Activated T-helper 1 cell treated with Interleukin-2 at 50 U/mL for 16 hours (primary cell): ENCODE measurements around the gene AOAH.

Experiments
- DNase-seq: peaks from one replicate; pipeline ENCODE4 v3.0.0-alpha.2; 2020; ENCODE audit warnings: low read depth

The AOAH gene

DNA sequence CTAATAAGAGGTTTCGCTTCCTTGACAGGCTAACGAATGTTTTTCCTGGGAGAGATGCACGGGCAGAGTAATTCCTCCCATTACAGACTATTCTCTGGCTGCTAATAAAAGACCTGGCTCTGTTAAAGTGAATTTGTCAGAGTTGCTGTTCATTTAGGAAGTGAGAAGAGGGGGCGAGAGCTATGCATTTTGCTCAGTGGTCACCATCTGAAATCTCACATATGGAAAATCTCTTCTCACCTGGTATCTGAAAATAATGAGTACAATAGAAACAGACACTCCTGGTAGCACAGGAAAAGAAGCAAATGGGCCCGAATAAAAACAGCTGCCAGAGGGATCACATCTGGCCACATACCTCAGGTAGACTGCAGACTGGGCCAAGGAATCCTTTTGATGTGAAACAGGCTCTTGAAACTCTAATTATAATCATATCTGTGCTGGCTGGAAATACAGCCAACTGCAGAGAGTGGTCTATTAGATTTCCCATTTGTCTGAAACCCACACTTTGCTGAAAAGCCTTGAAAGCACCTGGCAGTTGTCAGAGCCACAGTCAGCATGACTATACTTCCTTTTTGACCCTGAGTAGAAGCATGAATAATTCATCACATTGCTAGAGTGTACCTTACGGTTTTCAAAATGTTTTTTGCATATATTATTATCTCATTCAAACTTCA is 33.6 kb downstream of the AOAH start:
- DNase-seq = no peak

DNA sequence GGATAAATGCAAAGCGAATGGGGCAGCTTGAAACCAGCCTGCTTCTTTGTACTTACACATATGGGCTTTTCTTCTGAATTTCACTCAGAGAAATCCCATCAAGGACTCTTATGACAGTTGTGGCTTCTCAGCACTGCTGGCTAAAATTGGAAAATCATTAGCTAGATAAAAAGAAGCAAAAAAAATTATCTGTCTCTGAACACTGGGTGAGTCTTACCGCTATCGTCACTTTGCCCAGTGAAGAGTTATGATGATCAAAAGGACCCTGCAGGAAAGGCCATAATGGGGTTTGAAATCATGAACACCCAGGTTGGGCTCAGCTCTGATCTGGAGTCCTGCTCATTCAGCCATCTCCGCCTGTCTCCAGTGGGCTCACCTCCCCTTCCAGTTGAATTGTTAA is 34.3 kb downstream of the AOAH start:
- no peak for DNase-seq

DNA sequence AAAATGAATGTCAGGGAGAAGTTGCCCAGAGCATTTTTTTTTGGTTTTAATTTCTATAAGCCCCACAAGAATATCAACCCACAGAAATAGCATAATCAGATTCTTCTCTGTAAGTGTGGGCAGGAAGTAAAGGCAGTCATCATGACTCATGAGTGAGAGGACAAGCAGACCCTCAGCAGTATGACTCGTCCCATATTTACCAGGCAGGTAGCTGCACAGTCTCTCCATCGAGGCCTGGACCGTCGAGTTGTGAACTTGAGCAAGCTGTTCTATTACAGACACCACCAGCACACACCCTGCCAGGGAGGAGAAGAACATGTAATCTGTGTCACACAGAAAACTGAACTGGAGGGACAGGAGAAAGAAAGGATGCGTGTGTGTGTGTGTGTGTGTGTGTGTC is 37.8 kb downstream of the AOAH start:
- no peak for DNase-seq

DNA sequence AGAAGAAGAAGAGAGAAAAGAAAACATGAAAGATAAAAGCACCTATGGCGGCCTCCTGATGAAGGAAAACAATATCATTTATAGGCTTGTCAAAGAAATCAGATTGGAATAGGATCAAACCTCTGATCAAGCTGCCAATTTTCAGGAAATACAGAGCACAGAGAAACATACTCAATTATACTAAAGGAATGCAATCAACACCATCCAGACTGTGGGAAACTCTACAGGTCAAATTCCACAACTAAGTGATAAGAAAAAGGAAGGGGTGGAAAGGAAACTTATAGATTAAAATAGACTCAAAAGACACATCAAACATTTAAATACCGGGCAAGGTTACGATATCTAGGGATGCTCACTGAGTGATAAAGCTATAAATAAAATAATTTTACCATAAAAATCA is 39.3 kb downstream of the AOAH start:
- no peak for DNase-seq

DNA sequence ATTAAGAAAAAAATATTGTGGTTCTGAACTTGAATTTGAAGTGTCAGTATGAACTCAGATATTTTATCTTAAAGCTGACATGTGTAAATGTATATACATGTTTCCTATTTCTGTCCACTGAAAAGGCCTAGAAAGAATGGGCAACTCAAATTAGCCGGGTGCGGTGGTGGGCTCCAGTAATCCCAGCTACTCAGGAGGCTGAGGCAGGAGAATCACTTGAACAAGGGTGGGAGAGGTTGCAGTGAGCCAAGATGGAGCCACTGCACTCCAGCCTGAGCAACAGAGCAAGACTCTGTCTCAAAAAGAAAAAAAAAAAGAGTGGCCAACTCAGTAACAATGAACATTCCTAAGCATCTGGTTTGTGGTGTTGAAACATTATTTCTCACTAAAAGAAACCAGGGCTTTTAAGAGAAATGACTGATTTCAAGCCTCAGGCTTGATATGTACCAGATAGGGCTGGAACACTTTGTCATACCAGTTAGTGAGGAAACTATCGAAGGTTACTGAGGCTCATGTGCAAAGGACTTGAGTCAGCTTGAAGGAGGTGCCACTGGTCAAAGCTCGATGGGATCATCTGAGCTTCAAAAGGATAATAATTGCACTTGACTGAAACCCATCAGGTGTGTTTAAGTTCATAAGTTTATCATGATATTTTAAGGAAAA is 40.5 kb downstream of the AOAH start:
- DNase-seq = no peak

DNA sequence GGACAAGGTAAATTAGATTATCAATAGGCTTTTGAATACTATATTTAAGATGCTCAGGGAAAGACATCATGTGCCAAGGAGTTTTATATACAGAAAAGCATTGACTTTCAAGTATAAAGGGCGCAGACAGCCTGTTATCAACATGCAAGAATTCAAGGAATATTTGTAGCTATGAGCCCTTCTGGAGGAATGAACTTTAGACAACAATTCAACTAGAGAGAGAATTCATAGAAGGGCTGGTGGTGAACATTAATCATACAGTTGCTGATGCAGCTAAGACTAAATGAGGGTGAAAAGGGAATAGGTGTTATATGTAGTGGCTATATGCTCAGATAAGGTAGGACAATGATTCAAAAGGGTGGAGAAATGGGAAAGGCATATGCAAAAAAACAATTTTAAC is 41.2 kb downstream of the AOAH start:
- DNase-seq = no peak

DNA sequence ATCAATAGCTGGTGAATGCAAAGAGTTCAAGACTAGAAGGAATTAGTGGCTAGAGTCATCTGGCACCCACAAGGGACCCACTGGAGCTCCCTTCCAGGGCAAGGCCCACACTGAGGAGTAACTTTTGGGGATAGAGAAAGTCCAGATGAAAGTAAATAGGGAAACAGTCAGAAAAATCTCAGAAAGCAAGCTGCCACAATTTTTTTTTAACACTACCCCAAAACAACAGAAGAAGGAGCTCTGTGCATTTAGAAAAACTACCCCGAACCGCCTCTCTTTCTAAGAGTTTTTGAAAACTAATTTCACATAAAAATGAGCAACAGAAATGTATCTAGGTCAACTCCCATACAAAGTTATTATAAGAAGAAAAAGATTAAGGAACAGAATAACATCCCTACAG is 42.2 kb downstream of the AOAH start:
- DNase-seq = no peak

DNA sequence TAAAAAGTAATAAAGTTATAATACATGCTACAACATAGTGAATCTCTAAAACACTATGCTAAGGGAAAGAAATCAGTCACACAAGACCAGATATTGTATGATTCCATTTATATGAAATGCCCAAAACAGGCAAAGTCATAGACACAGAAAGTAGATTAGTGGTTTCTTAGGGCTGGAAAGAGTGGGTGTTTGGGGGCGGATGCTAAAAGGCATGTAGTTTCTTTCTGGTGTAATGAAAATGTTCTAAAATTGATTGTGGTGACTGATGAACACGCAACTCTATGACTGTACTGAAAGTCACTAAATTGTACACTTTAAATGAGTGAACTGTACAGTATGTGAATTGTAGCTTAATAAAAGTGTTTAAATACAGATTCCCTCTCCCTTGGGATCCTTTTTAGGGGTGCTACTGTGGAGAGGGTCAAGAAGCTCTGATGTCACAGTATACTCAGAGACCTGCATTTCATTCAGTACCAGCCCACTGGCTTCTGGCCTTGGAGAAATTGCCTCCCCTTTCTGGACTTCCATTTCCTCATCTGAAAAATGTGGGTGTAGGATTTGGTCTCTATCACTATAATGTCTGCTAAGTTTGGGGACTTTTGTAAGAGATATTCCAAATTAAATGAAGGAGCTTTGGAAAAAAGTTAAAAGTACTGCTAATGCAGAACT is 46.4 kb downstream of the AOAH start:
- no peak for DNase-seq

DNA sequence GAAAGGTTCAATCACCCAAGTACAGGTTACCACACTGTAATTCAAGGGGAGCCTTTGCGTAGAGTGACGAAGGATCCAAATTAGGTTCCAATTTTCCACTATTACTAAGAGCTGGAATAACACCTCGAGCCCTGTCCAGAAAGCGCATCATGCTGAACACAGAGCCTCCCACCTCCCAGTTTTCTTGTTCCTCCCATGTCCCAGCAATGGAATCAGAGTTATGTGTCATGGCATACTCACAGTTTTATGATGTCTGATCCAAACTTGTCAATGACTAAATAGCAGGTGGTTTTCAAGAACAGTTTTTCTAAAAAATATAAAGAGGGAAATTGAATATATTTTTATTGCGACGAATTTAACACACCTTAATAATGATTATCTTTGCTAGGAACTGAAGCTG is 50.6 kb downstream of the AOAH start:
- DNase-seq = no peak

DNA sequence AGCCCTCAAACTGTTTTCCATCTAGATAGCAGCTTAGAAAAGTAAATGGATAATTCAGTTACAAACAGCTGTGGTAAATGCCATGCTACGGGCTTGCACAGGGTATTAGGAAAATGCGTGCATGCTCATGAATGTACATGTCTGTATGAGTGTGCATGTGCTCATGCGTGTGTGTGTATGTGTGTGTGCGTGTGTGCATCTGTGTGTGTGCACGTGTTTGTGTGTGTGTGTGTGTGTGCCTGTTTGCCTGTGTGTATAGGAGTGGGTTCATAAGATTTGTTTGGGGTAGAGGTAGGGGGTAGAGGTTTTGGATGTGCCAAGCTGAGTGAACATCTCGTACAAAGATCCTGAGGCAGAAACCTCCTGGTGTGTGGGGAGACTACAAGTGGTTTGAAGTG is 52.9 kb downstream of the AOAH start:
- no peak for DNase-seq

DNA sequence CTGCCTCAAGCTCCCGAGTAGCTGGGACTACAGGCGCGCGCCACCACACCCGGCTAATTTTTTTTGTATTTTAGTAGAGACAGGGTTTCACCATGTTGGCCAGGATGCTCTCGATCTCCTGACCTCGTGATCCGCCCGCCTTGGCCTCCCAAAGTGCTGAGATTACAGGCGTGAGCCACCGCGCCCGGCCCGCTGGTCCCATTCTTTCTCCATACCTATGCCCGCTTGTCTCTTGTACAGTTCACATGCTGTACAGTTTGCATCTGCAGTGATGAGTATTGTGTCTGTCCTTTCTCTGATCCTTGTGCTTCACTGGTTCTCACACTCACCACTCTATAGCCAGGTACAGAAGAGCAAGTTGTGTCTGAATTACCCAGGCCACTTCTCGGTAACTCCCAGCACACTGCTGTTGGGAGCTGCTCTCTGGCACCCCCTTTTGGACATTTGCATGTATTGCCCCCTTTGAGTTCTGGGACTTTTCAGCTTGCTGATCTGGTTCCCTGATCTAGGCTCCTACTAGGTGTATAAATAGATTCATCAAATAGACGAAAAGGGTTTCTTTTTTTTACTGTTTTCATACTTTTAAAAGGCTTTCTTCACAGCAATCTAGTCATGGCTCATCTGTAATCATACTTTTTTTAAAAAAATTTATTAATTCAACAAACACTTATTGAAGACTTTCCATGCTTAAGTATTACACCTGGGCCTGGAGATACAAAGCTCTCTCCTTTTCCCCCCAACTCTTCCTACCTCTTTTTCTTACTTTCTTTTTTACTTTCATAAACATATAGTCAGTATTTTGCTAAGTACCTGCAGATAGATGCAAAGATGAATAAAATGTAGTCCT is 53.5 kb downstream of the AOAH start:
- peak; percentile 35 for DNase-seq

DNA sequence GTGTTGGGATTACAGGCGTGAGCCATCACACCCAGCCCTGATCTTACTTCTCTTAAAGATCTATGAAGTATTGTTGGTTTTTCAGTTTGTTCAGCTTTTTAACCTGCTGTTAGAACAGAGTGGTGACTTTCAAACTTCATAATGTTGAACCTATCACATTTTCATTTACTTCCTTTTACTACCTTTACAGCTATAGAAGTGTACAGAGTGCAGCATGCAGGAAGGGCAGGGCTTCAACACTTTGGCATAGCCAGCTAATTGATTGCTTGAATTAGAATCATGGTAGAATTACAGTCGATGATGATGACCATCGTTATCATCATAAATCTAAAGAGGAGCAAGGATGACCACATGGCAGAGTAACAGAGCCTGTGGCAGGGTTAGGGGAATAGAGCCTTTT is 55.5 kb downstream of the AOAH start:
- DNase-seq = no peak

DNA sequence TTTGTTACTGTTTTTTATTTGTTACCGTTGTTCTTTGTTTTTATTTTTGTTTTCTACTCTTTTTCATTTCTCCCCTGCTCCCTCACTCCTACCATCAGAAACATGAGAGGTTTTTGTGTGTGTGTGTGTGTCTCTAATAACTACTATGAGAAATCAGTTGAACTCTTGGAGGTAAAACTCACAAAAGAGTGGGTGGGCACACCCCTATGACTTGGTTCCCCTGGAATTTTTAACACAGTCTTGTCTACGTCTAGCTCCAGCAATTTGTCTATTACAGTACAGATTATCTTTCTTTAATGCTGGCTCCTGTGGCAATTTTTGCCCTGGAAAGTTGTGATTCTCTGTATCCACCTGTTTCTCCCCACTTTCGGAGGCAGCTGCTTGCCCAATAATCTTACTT is 56.2 kb downstream of the AOAH start:
- DNase-seq = no peak

DNA sequence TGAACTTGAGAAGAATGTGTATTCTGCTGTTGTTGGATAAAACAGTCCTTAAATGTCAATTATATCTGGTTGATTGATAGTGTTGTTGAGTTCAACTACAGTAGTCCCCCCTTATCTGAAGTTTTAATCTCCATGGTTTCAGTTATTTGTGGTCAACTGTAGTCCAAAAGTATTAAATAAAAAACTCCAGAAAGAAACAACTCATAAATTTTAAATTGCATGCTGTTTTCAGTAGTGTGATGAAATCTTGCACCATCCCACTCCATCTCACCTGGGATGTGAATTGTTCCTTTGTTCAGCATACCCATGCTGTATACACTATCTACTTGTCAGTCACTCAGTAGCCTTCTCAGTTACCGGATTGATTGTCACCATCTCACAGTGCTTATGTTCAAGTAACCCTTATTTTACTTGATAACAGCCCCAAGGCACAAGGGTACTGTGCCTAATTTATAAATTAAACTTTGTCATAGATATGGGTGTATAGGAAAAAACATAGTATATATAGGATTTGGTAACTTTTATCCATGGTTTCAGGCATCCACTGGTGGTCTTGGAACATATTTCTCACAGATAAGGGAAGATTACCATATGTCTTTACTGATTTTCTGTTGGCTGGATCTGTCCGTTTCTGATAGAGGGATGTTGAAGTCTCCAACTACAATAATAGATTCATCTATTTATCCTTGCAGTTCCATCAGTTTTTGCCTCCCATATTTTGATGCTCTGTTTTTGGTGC is 57.1 kb downstream of the AOAH start:
- DNase-seq = no peak

DNA sequence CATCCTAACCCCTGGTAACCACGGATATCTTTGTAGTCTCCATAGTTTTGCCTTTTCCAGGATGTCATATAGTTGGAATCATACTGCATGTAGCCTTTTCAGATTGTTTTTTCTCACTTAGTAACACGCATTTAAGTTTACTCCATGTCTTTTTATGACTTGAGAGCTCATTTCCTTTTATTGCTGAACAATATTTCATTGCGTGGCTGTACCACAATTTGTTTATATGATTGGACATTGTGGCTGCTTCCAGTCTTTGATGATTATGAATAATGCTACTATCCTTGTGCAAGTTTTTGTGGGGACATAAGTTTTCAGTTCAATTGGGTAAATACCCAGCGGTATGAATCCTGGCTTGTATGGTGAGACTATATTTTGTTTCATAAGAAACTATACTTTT is 60.8 kb downstream of the AOAH start:
- DNase-seq = no peak

DNA sequence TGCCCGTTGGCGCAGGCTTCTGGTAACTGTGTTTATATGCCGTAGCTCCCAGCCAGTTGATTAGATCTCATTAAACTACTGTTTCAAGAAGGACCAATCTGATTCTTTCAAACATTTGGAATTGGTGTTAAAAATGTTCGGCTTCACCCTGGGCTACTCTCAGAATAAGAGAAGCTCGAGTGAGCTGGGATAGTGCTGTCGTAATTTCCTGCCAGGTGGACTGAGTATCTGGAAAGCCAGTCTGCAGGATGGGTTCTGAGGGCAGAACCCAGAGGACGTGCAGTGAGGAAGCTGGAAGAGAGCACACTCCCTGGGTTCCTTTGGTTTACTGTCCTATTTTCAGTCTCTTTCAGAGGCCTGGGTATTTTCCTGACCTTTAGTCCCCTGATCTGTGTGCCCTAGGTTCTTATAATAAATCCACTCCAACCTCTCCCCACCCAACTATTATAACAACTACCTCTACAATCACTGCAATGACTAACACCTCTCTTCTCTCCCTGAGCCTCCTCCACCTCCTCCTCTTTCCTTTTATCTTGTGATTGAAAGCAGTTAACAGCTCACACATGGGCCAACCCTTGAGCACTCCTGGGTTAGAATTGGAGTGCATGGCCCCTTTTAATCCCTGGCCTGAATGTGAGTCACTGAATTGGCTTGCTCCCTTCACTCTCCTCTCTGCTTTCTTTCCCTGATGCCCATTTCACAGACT is 63.0 kb downstream of the AOAH start:
- no peak for DNase-seq

DNA sequence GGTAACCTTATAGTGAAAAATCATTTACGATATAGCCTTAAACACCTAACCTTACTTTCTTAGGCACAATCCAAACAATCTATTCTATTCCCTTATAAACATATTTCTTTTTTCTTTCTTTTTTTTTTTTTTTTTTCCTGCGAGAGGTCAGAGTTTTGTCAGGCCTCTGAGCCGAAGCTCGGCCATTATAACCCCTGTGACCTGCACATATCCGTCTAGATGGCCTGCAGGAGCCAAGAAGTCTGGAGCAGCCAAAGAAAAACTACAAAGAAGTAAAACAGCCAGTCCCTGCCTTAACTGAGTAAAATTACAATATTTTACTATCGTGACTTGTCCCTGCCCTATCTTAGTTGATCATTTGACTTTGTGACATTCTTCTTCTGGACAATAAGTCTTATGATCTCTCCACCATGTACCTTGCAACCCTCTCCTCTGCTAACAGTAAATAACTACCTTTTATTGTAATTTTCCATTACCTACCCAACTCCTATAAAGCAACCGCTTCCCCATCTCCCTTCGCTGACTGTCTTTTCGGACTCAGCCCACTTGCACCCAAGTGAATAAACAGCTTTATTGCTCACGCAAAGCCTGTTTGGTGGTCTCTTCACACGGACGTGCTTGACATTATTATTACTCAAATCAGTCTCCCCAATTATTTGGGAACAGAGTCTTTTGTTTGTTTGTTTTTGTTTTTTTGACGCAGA is 64.5 kb downstream of the AOAH start:
- no peak for DNase-seq

DNA sequence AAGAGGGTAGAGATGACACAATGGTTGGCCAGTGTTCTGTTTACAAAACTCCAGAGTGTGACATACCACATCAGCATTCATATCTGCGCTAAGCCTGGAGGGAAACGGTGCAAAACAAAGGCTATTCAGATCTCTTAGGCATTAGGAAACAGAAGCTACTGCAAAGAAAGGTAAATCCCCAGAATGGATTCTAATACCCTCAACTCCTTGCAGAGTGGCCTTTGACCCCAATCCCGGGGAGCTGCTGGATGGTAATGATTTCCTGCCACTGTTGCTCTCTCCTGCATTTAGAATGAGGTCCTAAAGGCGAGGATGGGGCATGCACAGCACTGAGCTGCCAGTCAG is 65.2 kb downstream of the AOAH start:
- DNase-seq = no peak

DNA sequence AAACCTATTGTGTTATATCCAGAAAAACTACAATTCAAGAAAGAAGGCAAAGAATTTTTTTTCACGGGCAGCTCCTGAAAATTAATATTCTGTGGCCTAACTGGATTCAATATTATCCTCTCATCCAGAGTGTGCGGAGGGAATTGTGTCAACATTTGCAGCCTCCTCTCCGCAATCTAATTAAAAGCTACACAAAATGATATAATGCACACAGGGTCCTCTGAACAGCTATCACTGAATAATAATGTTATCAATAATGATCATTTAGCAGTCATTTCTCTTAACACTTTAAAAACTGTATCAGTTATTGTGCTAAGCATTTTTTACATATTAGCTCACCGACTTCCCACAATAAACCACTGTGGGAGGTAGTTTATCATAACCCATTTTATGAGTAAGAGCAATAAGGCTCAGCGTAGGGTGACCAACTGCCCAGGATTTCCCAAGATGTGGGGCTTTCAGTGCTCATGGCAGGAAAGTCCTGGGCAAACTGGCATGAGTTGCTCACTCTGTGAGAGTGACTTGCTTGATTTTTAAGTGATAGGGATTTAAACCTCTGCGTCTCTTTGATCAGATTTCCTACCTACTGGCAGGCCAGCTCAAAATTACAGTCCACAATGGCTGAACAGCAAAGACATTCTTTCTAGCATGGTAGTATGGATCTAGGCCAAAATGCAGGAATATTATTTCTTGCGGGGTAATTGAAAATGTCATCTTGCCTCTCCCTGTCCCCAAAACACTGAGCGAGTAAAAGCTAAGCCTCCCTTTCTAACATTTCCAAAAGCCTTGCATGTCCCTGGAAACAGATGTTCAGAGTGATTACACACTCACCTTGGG is 65.7 kb downstream of the AOAH start:
- DNase-seq = no peak
